GM12878 (cell line): Measurements from ENCODE around the gene SLC12A4. TPM values are rescaled to one million over a fixed set of nuclear protein-coding genes. Genes with fewer than 3 reads are reported as not detected.
A peak's percentile ranks its signal among the peaks of the same experiment; 100 is the strongest.

Source experiments
- ATF2 ChIP-seq: IDR thresholded peaks from 2 replicates; pipeline ENCODE4 v1.6.1; 2012; ENCODE audit warnings: low read length, inconsistent platforms
- BHLHE40 ChIP-seq, 2 experiments: fragments of 450-650 bp in 1 of 2; IDR thresholded peaks; 2 replicates each; pipeline ENCODE4 v1.6.1; 2011 to 2017; ENCODE audit warnings: low read depth in 2 of 2, borderline replicate concordance in 1 of 2, improper control_type of control experiment in 1 of 2, low read length in 1 of 2, mild to moderate bottlenecking in 1 of 2
- CREB1 ChIP-seq: IDR thresholded peaks from 2 replicates; pipeline ENCODE4 v1.6.1; 2012; ENCODE audit warnings: low read depth, mild to moderate bottlenecking, inconsistent platforms
- MXI1 ChIP-seq: fragments of 150-350 bp; IDR thresholded peaks from 2 replicates; pipeline ENCODE4 v1.6.1; 2011; ENCODE audit warnings: low read depth, mild to moderate bottlenecking, inconsistent platforms, low read length, improper control_type of control experiment
- YBX1 ChIP-seq: fragments of 450-650 bp; IDR thresholded peaks from 2 replicates; pipeline ENCODE4 v1.6.1; 2016; ENCODE audit warnings: antibody characterized with exemption
- ZSCAN29 ChIP-seq: fragments of 450-650 bp; IDR thresholded peaks from 2 replicates; pipeline ENCODE4 v1.6.1; 2017; ENCODE audit warnings: mild to moderate bottlenecking, moderate library complexity
- polyA plus RNA-seq, 11 experiments: library from polyadenylated mRNA; depleted of rRNA in 4 of 11; unstranded in 6 of 11; stranded (reverse) in 5 of 11; fragments of >200 nt; fragmentation: Nextera tagmentation in 4 of 11; fragmentation: Illumina TruSeq in 1 of 11; extraction: Ambion mirVana in 4 of 11; extraction: Trizol in 1 of 11; gene quantifications; 1 replicate in 1 of 11; 2 replicates in 10 of 11; pipeline versions ENCODE4 v1.2.1 to v1.2.3, GENCODE V29; 2011 to 2016; ENCODE audit warnings: inconsistent platforms in 2 of 11, missing spikeins in 2 of 11, low read depth in 1 of 11
- total RNA-seq, 4 experiments: library from RNA; depleted of rRNA in 3 of 4; stranded (reverse); fragments of >200 nt in 3 of 4; fragmentation: Illumina TruSeq in 1 of 4; extraction: Trizol in 1 of 4; gene quantifications; 2 replicates each; pipeline versions ENCODE4 v1.2.1 to v1.2.3, GENCODE V29; 2013 to 2021
- TF ChIP-seq, protein P1 (sequence below): fragments of 450-650 bp; IDR thresholded peaks from 2 replicates; pipeline ENCODE4 v1.6.1; 2016; ENCODE audit warnings: mild to moderate bottlenecking

SLC12A4 gene
- total and polyA plus RNA-seq, 10 of the 15 experiments (the other 5 are each of a cell fraction or from before 2014, with no cell fraction given) = 0.95 to 39.9 (median 14.2) TPM

DNA sequence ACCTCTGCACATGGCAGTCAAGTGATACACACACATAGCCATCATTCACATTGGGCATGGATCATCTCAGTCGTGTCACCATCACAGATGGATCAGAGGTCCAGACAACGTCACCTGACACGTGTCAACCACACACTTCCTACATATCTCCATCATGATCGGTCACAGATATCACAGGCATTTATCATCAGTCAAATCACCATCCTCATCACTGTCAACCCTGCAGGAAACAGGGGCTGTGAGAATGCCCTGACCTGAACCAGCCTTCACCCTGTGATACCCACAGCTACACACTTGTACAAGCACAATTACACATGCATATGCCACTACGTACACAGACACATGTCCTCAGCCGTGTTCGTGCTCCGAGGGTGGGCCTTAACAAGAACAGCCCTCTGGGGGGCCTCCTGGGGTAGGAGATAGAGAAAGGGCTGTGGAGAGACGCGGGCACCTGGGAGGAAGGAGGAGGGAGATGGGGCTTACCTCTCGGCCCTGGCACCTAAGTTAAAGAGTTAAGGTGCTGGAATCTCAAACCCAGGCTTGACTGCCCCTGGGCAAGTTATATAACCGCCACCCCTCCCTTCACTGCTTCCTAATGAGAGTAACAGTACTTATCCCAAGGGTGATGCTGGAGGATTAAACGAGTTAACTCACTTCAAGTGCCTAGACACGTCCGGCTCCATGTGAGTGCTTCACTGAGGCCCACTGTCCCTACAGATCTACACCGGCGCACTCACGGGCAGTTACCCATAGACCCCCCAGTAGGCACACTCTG, 1.1 kb downstream of the SLC12A4 start (continued):
- TF ChIP-seq, protein P1, sequence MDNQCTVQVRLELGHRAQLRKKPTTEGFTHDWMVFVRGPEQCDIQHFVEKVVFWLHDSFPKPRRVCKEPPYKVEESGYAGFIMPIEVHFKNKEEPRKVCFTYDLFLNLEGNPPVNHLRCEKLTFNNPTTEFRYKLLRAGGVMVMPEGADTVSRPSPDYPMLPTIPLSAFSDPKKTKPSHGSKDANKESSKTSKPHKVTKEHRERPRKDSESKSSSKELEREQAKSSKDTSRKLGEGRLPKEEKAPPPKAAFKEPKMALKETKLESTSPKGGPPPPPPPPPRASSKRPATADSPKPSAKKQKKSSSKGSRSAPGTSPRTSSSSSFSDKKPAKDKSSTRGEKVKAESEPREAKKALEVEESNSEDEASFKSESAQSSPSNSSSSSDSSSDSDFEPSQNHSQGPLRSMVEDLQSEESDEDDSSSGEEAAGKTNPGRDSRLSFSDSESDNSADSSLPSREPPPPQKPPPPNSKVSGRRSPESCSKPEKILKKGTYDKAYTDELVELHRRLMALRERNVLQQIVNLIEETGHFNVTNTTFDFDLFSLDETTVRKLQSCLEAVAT = no peak
- TF ChIP-seq BHLHE40 (IDR thresholded peaks at IDR 0.05; ENCODE audit: borderline replicate concordance in 1 of 2, low read depth in 2 of 2, low read length in 1 of 2) (peak in 1 of 2 experiments; percentile 22; a peak in 1 of 4 replicates), MXI1 (0 out of 2 replicates have a peak, but pooled peaks have one; percentile 30), ATF2 (no peak), YBX1 (no peak), ZSCAN29 (no peak), CREB1 (peak; percentile 47; the same call in 1 of the 2 replicates)
- TF ChIP-seq, all 136 proteins: peak for 6
